Psoas muscle (tissue), 8 donors: ENCODE measurements around the gene LRRK1. TPM values are rescaled to one million over a fixed set of nuclear protein-coding genes. Genes with fewer than 3 reads are reported as not detected.

Experiments
- ATAC-seq, 4 donors: fragments of 200-7000 bp; cut with Tn5 transposase; one replicate each; pipeline ENCODE4 v1.9.1; 2020; ENCODE audit warnings: moderate library complexity in 3 of 4, mild to moderate bottlenecking in 2 of 4
- DNase-seq, 2 donors: peaks; one replicate each; pipeline ENCODE4 v3.0.0-alpha.2; 2020
- H3K27ac ChIP-seq: fragments of 200-600 bp; one replicate; pipeline ENCODE4 v1.8.0; 2022
- H3K27me3 ChIP-seq, 3 donors: fragments of 200-600 bp in 1 of 3; one replicate each; pipeline versions ENCODE4 v1.6.1 to v1.8.0; 2013 to 2022; ENCODE audit warnings: low read length in 2 of 3, mild to moderate bottlenecking in 2 of 3, moderate library complexity in 1 of 3; ENCODE audit not compliant: insufficient read depth in 3 of 3
- H3K36me3 ChIP-seq, 2 donors: fragments of 200-600 bp in 1 of 2; one replicate each; pipeline versions ENCODE4 v1.6.1 to v1.8.0; 2013 to 2022; ENCODE audit warnings: low read depth in 1 of 2, mild to moderate bottlenecking in 1 of 2, moderate library complexity in 1 of 2; ENCODE audit not compliant: insufficient read depth in 1 of 2
- H3K4me1 ChIP-seq: fragments of 200-600 bp; one replicate; pipeline ENCODE4 v1.8.0; 2022
- H3K4me3 ChIP-seq: fragments of 200-600 bp; one replicate; pipeline ENCODE4 v1.8.0; 2022; ENCODE audit warnings: mild to moderate bottlenecking
- H3K9me3 ChIP-seq: fragments of 200-600 bp; one replicate; pipeline ENCODE4 v1.8.0; 2022
- WGBS, 3 donors: extraction: QIAGEN DNeasy Blood & Tissue Kit; methylation state at CpG; one replicate each; pipeline versions ENCODE4 v1.1.6 to v1.1.7; 2013; 5-methylcytosine and 5-hydroxymethylcytosine counted together
- intact Hi-C, 2 donors: fragments of 100-400 bp; cut with DNase I; formaldehyde crosslinking; loops; one replicate each; pipeline versions ENCODE4 v1.11.0 to v1.14.2; 2022
- polyA plus RNA-seq, 3 donors: library from polyadenylated mRNA; stranded (reverse); fragments of 200-250 nt; gene quantifications; one replicate each; pipeline ENCODE4 v1.2.3, GENCODE V29; 2013
- total RNA-seq, 4 donors: library from RNA; stranded (reverse); fragmentation: NEBNext Ultra II Directional in 2 of 4; extraction: Animal tissue kit (Norgen Biotek cat#: 25700) in 2 of 4; gene quantifications; one replicate each; pipeline versions ENCODE4 v1.2.1 to v1.2.4, GENCODE V29; 2021 to 2023
- TF ChIP-seq, protein P1 (sequence below): fragments of 200-600 bp; IDR thresholded peaks from one replicate; pipeline ENCODE4 v1.8.0; 2022; ENCODE audit warnings: antibody characterized with exemption
- donor health status: healthy with polysubstance abuse.
- donor health status: DM: no; HTN: no; CAD: no; lungs with moderate emphysema.
- donor health status: Bipolar disorder and iron deficiency.
- donor health status: healthy.
- donor health status: DM: yes; HTN: yes; CAD: no.
- donor health status: DM: no; HTN: no; CAD: no.
- donor health status: DM: no; HTN: no; CAD: no.
- donor health status: DM: yes; HTN: yes; CAD: no.

Gene LRRK1
- total and polyA plus RNA-seq, 7 donors, result 0.91 to 7.6 (median 2.6) TPM

- no peaks in the 10 kb centered on the region for H3K4me1 ChIP-seq
- 94 to 98% (median 96%) methylated on average over 27 to 28 of the region's 28 CpGs for WGBS, 3 donors
- intact Hi-C loops, result no loop called here
- DNase-seq (no peak), ATAC-seq (no peak)
- TF ChIP-seq, protein P1, sequence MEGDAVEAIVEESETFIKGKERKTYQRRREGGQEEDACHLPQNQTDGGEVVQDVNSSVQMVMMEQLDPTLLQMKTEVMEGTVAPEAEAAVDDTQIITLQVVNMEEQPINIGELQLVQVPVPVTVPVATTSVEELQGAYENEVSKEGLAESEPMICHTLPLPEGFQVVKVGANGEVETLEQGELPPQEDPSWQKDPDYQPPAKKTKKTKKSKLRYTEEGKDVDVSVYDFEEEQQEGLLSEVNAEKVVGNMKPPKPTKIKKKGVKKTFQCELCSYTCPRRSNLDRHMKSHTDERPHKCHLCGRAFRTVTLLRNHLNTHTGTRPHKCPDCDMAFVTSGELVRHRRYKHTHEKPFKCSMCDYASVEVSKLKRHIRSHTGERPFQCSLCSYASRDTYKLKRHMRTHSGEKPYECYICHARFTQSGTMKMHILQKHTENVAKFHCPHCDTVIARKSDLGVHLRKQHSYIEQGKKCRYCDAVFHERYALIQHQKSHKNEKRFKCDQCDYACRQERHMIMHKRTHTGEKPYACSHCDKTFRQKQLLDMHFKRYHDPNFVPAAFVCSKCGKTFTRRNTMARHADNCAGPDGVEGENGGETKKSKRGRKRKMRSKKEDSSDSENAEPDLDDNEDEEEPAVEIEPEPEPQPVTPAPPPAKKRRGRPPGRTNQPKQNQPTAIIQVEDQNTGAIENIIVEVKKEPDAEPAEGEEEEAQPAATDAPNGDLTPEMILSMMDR, result no peak
- no peak overlapping the region for H3K27ac ChIP-seq
- H3K27me3 ChIP-seq, result no peaks in the 10 kb centered on the region
- peaks cover 0 to 56% of the 10 kb centered on the region in 2 donors for H3K36me3 ChIP-seq
- no peak overlapping the region for H3K4me3 ChIP-seq
- H3K9me3 ChIP-seq, result no peaks in the 10 kb centered on the region
Observed at GRCh38 chr15:101051291-101052030, 132.3 kb downstream of the LRRK1 start.

DNA sequence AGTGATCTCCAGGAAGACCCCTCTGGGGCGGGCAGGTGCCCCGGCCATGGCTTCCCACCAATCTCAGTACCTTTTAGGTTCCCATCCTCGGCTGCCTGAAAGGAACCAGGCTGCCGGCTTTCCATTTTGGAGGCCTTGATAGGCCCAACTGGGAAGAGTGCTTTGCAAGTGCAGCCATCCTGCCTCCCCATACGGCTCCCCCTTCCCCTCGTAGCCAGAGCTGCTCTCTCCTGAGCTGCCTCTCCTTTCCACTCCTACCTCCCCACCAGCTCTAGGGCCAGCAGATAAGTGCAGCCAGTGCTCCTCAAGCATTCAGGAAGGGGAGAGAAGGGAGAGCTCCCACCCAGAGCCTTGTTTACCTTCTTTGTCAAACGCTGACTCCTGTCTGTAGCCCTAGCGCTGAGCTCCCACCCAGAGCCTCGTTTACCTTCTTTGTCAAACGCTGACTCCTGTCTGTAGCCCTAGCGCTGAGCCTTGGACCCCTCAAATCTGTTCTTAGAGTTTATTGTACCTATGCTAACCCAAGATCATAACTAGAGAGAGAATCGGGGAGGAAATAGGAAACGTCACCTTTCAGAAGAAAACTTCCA is 133.0 kb downstream of the LRRK1 start:
- H3K36me3 ChIP-seq, result peaks cover 0 to 62% of the 10 kb centered on the region in 2 donors
- no peak for DNase-seq
- WGBS, 3 donors, result 84 to 94% (median 88%) methylated on average over 13 of the region's 13 CpGs

DNA sequence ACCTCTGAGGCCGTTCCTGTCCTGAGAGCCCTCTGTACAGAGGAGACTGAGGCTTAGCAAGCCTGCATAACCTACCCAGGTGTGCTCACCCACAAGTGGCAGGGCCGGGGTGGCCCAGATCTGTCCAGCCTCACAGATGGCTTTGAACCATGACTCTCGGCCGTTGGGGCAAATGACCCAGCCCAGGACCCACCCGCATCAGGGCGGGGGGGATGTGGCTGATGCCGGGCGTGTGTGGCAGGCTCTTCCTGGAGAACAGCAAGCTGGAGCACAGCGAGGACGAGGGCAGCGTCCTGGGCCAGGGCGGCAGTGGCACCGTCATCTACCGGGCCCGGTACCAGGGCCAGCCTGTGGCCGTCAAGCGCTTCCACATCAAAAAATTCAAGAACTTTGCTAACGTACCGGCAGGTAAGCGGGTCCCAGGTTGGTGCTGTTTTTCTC is 133.5 kb downstream of the LRRK1 start:
- ATAC-seq, result no peak
- Histone ChIP-seq H3K27me3 (no peaks in the 10 kb centered on the region), H3K27ac (no peak overlapping the region), H3K9me3 (no peaks in the 10 kb centered on the region), H3K4me3 (no peak overlapping the region), H3K4me1 (no peaks in the 10 kb centered on the region), H3K36me3 (peaks cover 0 to 63% of the 10 kb centered on the region in 2 donors)
- intact Hi-C loops, result no loop called here
- 96 to 97% (median 96%) methylated on average over 19 to 20 of the region's 20 CpGs for WGBS, 3 donors
- DNase-seq, result no peak
- TF ChIP-seq, protein P1, result no peak

More for the DNA sequence above, 133.0 kb downstream of the LRRK1 start:
- H3K4me1 ChIP-seq, result no peaks in the 10 kb centered on the region
- H3K27ac ChIP-seq, result no peak overlapping the region
- TF ChIP-seq, protein P1, result no peak
- H3K9me3 ChIP-seq, result no peaks in the 10 kb centered on the region
- no peak for ATAC-seq
- no peak overlapping the region for H3K4me3 ChIP-seq
- H3K27me3 ChIP-seq, result no peaks in the 10 kb centered on the region
- intact Hi-C loops, result no loop called here

- Histone ChIP-seq H3K36me3 (peaks cover 0 to 68% of the 10 kb centered on the region in 2 donors), H3K4me1 (no peaks in the 10 kb centered on the region), H3K27ac (no peak overlapping the region), H3K9me3 (no peaks in the 10 kb centered on the region), H3K4me3 (no peak overlapping the region), H3K27me3 (no peaks in the 10 kb centered on the region)
- 85 to 94% (median 91%) methylated on average over 32 to 34 of the region's 34 CpGs for WGBS, 3 donors
- DNase-seq (no peak), ATAC-seq (no peak)
- intact Hi-C loops, result no loop called here
- TF ChIP-seq, protein P1, result no peak
Observed at GRCh38 chr15:101053261-101053660, 134.1 kb downstream of the LRRK1 start.
